Activated CD4-positive, alpha-beta T cell treated with anti-CD3 and anti-CD28 coated beads, Interleukin-2, amount 50 U/mL, for 48 hours (primary cell): Measurements from ENCODE around the gene PRKCB.
A peak's percentile ranks its signal among the peaks of the same experiment; 100 is the strongest.
"Not testable (repeated sequence)": the region's sequence is repeated elsewhere in the genome, so short reads cannot be mapped to it uniquely, and the experiment has no call there.

Experiments
- DNase-seq, 2 experiments: peaks; one replicate each; pipeline ENCODE4 v3.0.0-alpha.2; 2020

The PRKCB gene

GRCh38 chr16:23905027-23905426, 69.2 kb downstream of the PRKCB start:
- DNase-seq, result no peak

- no peak for DNase-seq
Observed at GRCh38 chr16:23907457-23907902, 71.7 kb downstream of the PRKCB start.

- no peak for DNase-seq
Observed at GRCh38 chr16:23907903-23908302, 72.1 kb downstream of the PRKCB start.

- no peak for DNase-seq
Observed at GRCh38 chr16:23908790-23909189, 73.0 kb downstream of the PRKCB start.

GRCh38 chr16:23909792-23910418, 74.1 kb downstream of the PRKCB start:
- DNase-seq, result no peak

GRCh38 chr16:23914946-23915530, 79.3 kb downstream of the PRKCB start:
- no peak for DNase-seq

GRCh38 chr16:23916552-23916951, 80.8 kb downstream of the PRKCB start:
- DNase-seq, result not testable (repeated sequence)

- peak in 1 of 2 experiments; percentile 16 for DNase-seq
Observed at GRCh38 chr16:23917621-23918020, 81.8 kb downstream of the PRKCB start.

- no peak for DNase-seq
Observed at GRCh38 chr16:23920446-23920845, 84.7 kb downstream of the PRKCB start.

- DNase-seq, result peak; percentile 9 to 19
Observed at GRCh38 chr16:23920899-23921298, 85.1 kb downstream of the PRKCB start.

GRCh38 chr16:23922406-23922805, 86.6 kb downstream of the PRKCB start:
- DNase-seq, result no peak

GRCh38 chr16:23924128-23924527, 88.3 kb downstream of the PRKCB start:
- DNase-seq, result peak in 1 of 2 experiments; percentile 18

GRCh38 chr16:23927796-23928195, 92.0 kb downstream of the PRKCB start:
- DNase-seq, result no peak

- no peak for DNase-seq
Observed at GRCh38 chr16:23929237-23929636, 93.5 kb downstream of the PRKCB start.

GRCh38 chr16:23929856-23930255, 94.1 kb downstream of the PRKCB start:
- DNase-seq, result no peak

- DNase-seq, result no peak
Observed at GRCh38 chr16:23930791-23931190, 95.0 kb downstream of the PRKCB start.

GRCh38 chr16:23931199-23931598, 95.4 kb downstream of the PRKCB start:
- DNase-seq, result no peak

- DNase-seq, result not testable (repeated sequence)
Observed at GRCh38 chr16:23933650-23934049, 97.9 kb downstream of the PRKCB start.

GRCh38 chr16:23934610-23935236, 98.9 kb downstream of the PRKCB start:
- DNase-seq, result no peak

GRCh38 chr16:23940111-23940510, 104.3 kb downstream of the PRKCB start:
- no peak for DNase-seq

- no peak for DNase-seq
Observed at GRCh38 chr16:23941025-23941424, 105.2 kb downstream of the PRKCB start.

GRCh38 chr16:23941963-23942564, 106.3 kb downstream of the PRKCB start:
- no peak for DNase-seq

- no peak for DNase-seq
Observed at GRCh38 chr16:23943604-23944003, 107.8 kb downstream of the PRKCB start.

GRCh38 chr16:23944381-23944780, 108.6 kb downstream of the PRKCB start:
- no peak for DNase-seq
